Ovary (tissue), 3 donors: ENCODE measurements around the gene DNAJB4.

Source experiments
- POLR2A ChIP-seq: fragments of 450-650 bp; IDR thresholded peaks from one replicate; pipeline ENCODE4 v1.6.1; 2017; ENCODE audit warnings: antibody characterized with exemption, mild to moderate bottlenecking, moderate library complexity
- TF ChIP-seq, protein P1 (sequence below), 3 donors: fragments of 450-650 bp in 2 of 3; fragments of 200-600 bp in 1 of 3; IDR thresholded peaks; one replicate each; pipeline versions ENCODE4 v1.5.1 to v1.8.0; 2016 to 2022; ENCODE audit warnings: antibody characterized with exemption in 3 of 3, mild to moderate bottlenecking in 1 of 3
- donor health status: DM: no; HTN: no; CAD: no.

DNA sequence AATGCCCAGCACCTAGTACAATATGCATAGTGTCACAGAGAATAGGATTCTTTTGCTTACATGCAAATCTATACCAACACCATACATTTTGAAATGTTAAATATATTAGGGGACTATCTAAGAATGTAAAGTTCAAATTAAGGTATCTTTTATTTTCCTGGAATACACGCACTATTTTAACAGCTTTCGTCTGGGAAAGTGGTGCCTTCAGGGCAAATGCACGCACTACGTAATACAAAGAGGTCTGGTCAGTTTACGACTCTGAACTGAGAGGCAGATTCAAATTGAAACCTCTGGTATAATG is 26.8 kb upstream of the DNAJB4 start:
- TF ChIP-seq, protein P1, sequence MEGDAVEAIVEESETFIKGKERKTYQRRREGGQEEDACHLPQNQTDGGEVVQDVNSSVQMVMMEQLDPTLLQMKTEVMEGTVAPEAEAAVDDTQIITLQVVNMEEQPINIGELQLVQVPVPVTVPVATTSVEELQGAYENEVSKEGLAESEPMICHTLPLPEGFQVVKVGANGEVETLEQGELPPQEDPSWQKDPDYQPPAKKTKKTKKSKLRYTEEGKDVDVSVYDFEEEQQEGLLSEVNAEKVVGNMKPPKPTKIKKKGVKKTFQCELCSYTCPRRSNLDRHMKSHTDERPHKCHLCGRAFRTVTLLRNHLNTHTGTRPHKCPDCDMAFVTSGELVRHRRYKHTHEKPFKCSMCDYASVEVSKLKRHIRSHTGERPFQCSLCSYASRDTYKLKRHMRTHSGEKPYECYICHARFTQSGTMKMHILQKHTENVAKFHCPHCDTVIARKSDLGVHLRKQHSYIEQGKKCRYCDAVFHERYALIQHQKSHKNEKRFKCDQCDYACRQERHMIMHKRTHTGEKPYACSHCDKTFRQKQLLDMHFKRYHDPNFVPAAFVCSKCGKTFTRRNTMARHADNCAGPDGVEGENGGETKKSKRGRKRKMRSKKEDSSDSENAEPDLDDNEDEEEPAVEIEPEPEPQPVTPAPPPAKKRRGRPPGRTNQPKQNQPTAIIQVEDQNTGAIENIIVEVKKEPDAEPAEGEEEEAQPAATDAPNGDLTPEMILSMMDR (IDR thresholded peaks at IDR 0.05), result no peak
- TF ChIP-seq POLR2A, result no peak
